ENCODE measurements around the gene FOXE3. TPM values are rescaled to one million over a fixed set of nuclear protein-coding genes. Genes with fewer than 3 reads are reported as not detected.

Gene FOXE3
- total RNA-seq, 1 experiment from 2014 or later: 0.15 TPM

GRCh38 chr1:47436304-47436978, 20.4 kb downstream of the FOXE3 start:
- H3K36me3 Mint-ChIP-seq (ENCODE audit: insufficient read depth in 1 of 3, low read depth in 3 of 3): no peaks in the 10 kb centered on the region; a peak in 1 of 7 replicates
- H3K4me1 Mint-ChIP-seq: peaks cover 32 to 37% of the 10 kb centered on the region in 2 experiments
- H3K27ac Mint-ChIP-seq: no peak overlapping the region
- Histone ChIP-seq H4K91ac (ENCODE audit: insufficient read length, low read depth, low read length) (no peak overlapping the region), H3K9me3 (ENCODE audit: control insufficient read depth, low read depth, low read length) (no peaks in the 10 kb centered on the region), H2AK5ac (ENCODE audit: insufficient read length, low read length) (no peak overlapping the region), H2BK5ac (ENCODE audit: insufficient read length, low read length) (no peak overlapping the region), H4K8ac (replicated peaks; ENCODE audit: insufficient read length, low read depth, low read length) (no peak overlapping the region), H3K9ac (ENCODE audit: extremely low read depth, insufficient read length, low read length) (no peak overlapping the region), H2BK120ac (ENCODE audit: low read depth, low read length, poor library complexity, severe bottlenecking) (no peak overlapping the region), H3K4me2 (ENCODE audit: insufficient read depth, insufficient read length, low read length) (peak overlapping the region; percentile 57), H3K4me1 (ENCODE audit: insufficient read depth, low read length) (no peaks in the 10 kb centered on the region), H3K23me2 (ENCODE audit: insufficient read length, low read depth, low read length, poor library complexity, severe bottlenecking) (peaks cover 7% of the 10 kb centered on the region), H2BK15ac (ENCODE audit: low read depth, low read length) (no peak overlapping the region), H3T11ph (ENCODE audit: low read length) (no peak overlapping the region), H3K27me3 (ENCODE audit: insufficient read depth, low read length) (peaks cover 82% of the 10 kb centered on the region), H4K20me1 (ENCODE audit: control insufficient read depth, insufficient read depth, insufficient read length) (no peaks in the 10 kb centered on the region), H3K79me2 (ENCODE audit: insufficient read depth, low read length) (no peaks in the 10 kb centered on the region), H3K27ac (ENCODE audit: insufficient read length, low read depth, low read length) (no peak overlapping the region), H2BK12ac (ENCODE audit: insufficient read length, low read depth, low read length) (no peak overlapping the region), H4K5ac (ENCODE audit: insufficient read length, low read depth, low read length) (no peak overlapping the region), H3K56ac (ENCODE audit: insufficient read length, low read depth, low read length) (no peak overlapping the region), H3K23ac (ENCODE audit: insufficient read length, low read depth, low read length) (no peak overlapping the region), H3K4ac (ENCODE audit: low read depth, low read length) (no peak overlapping the region), H3K18ac (ENCODE audit: insufficient read length, low read depth, low read length) (no peak overlapping the region), H2BK20ac (ENCODE audit: low read depth, low read length, poor library complexity, severe bottlenecking) (no peak overlapping the region), H3K14ac (ENCODE audit: insufficient read depth, low read length) (no peak overlapping the region), H2AFZ (ENCODE audit: low read length) (no peak overlapping the region), H3K79me1 (ENCODE audit: insufficient read depth, low read depth, low read length, poor library complexity, severe bottlenecking) (no peaks in the 10 kb centered on the region)
- no CpG with 5 or more reads among the region's 23 CpGs for WGBS (ENCODE audit: extremely low coverage, insufficient read length, low lambda C conversion rate)
- peaks cover 0 to 7% of the 10 kb centered on the region in 2 experiments; a peak in 1 of 5 replicates for H3K9me3 Mint-ChIP-seq
- H3K27me3 Mint-ChIP-seq (ENCODE audit: low read depth): peaks cover 65% of the 10 kb centered on the region
- DNase-seq: peak; percentile 90
- peak overlapping the region; percentile 59 to 84 for H3K4me3 Mint-ChIP-seq
- peak; percentile 92 for TF ChIP-seq CTCF (conservative IDR thresholded peaks at IDR 0.05)
